Mesenchymal stem cell (in vitro differentiated cells and primary cell): ENCODE measurements around the gene BLOC1S3.

Experiments used
- DNase-seq: peaks from one replicate; pipeline ENCODE4 v3.0.0-alpha.2; 2013
- H2AFZ ChIP-seq: one replicate; pipeline ENCODE4 v1.6.1; 2013; ENCODE audit warnings: low read depth, mild to moderate bottlenecking, control low read depth, inconsistent platforms, low read length, moderate library complexity
- H2AK5ac ChIP-seq: 2 replicates; pipeline ENCODE4 v1.6.1; 2013; ENCODE audit warnings: low read length, moderate library complexity, mild to moderate bottlenecking, inconsistent platforms; ENCODE audit not compliant: severe bottlenecking
- H2BK120ac ChIP-seq: one replicate; pipeline ENCODE4 v1.6.1; 2013; ENCODE audit warnings: low read depth, mild to moderate bottlenecking, inconsistent platforms, low read length, moderate library complexity
- H2BK12ac ChIP-seq, 2 experiments: one replicate each; pipeline ENCODE4 v1.6.1; 2013; ENCODE audit warnings: inconsistent platforms in 2 of 2, low read length in 2 of 2, mild to moderate bottlenecking in 2 of 2, moderate library complexity in 2 of 2, control low read depth in 1 of 2
- H2BK15ac ChIP-seq: one replicate; pipeline ENCODE4 v1.6.1; 2013; ENCODE audit warnings: mild to moderate bottlenecking, low read depth, inconsistent platforms; ENCODE audit not compliant: poor library complexity, severe bottlenecking
- H2BK5ac ChIP-seq: 2 replicates; pipeline ENCODE4 v1.6.1; 2013; ENCODE audit warnings: low read depth, mild to moderate bottlenecking, low read length, control low read depth, inconsistent platforms; ENCODE audit not compliant: poor library complexity, severe bottlenecking
- H3K14ac ChIP-seq, 2 experiments: one replicate each; pipeline ENCODE4 v1.6.1; 2013; ENCODE audit warnings: inconsistent platforms in 2 of 2, low read length in 2 of 2, control low read depth in 1 of 2, mild to moderate bottlenecking in 1 of 2, moderate library complexity in 1 of 2
- H3K18ac ChIP-seq, 2 experiments: one replicate each; pipeline ENCODE4 v1.6.1; 2013; ENCODE audit warnings: inconsistent platforms in 2 of 2, low read length in 2 of 2, control low read depth in 1 of 2, low read depth in 1 of 2, mild to moderate bottlenecking in 1 of 2
- H3K23ac ChIP-seq, 2 experiments: one replicate each; pipeline ENCODE4 v1.6.1; 2013; ENCODE audit warnings: inconsistent platforms in 2 of 2, low read length in 2 of 2, mild to moderate bottlenecking in 2 of 2, moderate library complexity in 2 of 2, control low read depth in 1 of 2
- H3K27ac ChIP-seq: 2 replicates; pipeline ENCODE4 v1.5.1; 2013; ENCODE audit warnings: mild to moderate bottlenecking, moderate library complexity, low read length, control low read depth, inconsistent platforms; ENCODE audit not compliant: poor library complexity, severe bottlenecking
- H3K27me3 ChIP-seq, 2 experiments: 2 replicates each; pipeline versions ENCODE4 v1.6.1 to v1.7.0; 2013; ENCODE audit warnings: low read length in 2 of 2, mild to moderate bottlenecking in 2 of 2, moderate library complexity in 2 of 2, control low read depth in 1 of 2, inconsistent platforms in 1 of 2; ENCODE audit not compliant: control insufficient read depth in 1 of 2, insufficient read depth in 1 of 2
- H3K36me3 ChIP-seq, 2 experiments: 2 replicates each; pipeline versions ENCODE4 v1.6.1 to v1.7.0; 2013; ENCODE audit warnings: low read length in 2 of 2, control low read depth in 1 of 2, inconsistent platforms in 1 of 2, low read depth in 1 of 2, mild to moderate bottlenecking in 1 of 2; ENCODE audit not compliant: insufficient read depth in 2 of 2, control insufficient read depth in 1 of 2
- H3K4ac ChIP-seq, 2 experiments: one replicate each; pipeline ENCODE4 v1.6.1; 2013; ENCODE audit warnings: inconsistent platforms in 2 of 2, low read length in 2 of 2, mild to moderate bottlenecking in 2 of 2, moderate library complexity in 2 of 2, control low read depth in 1 of 2, low read depth in 1 of 2
- H3K4me1 ChIP-seq: 2 replicates; pipeline ENCODE4 v1.6.1; 2013; ENCODE audit warnings: low read depth, low read length, control low read depth; ENCODE audit not compliant: control insufficient read depth, insufficient read depth
- H3K4me2 ChIP-seq: 2 replicates; pipeline ENCODE4 v1.6.1; 2013; ENCODE audit warnings: low read length, mild to moderate bottlenecking, inconsistent platforms; ENCODE audit not compliant: poor library complexity, severe bottlenecking
- H3K4me3 ChIP-seq, 2 experiments: 2 replicates each; pipeline versions ENCODE4 v1.5.1 to v1.7.0; 2013; ENCODE audit warnings: low read length in 2 of 2, mild to moderate bottlenecking in 2 of 2, control low read depth in 1 of 2, low read depth in 1 of 2; ENCODE audit not compliant: insufficient read depth in 1 of 2
- H3K79me1 ChIP-seq: replicated peaks from 2 replicates; pipeline ENCODE4 v1.6.1; 2013; ENCODE audit warnings: mild to moderate bottlenecking, control low read depth, low read length, inconsistent platforms; ENCODE audit not compliant: poor library complexity, severe bottlenecking
- H3K9ac ChIP-seq: 2 replicates; pipeline ENCODE4 v1.7.0; 2013; ENCODE audit warnings: mild to moderate bottlenecking, low read length, moderate library complexity
- H3K9me3 ChIP-seq: 2 replicates; pipeline ENCODE4 v1.7.0; 2013; ENCODE audit warnings: mild to moderate bottlenecking, low read length; ENCODE audit not compliant: control insufficient read depth
- H4K8ac ChIP-seq: one replicate; pipeline ENCODE4 v1.6.1; 2013; ENCODE audit warnings: inconsistent platforms, mild to moderate bottlenecking, low read length, moderate library complexity
- H4K91ac ChIP-seq: one replicate; pipeline ENCODE4 v1.6.1; 2013; ENCODE audit warnings: mild to moderate bottlenecking, low read length, inconsistent platforms
- WGBS: methylation state at CpG from one replicate; pipeline ENCODE4 v1.1.7; 2013; ENCODE audit warnings: mixed read lengths; 5-methylcytosine and 5-hydroxymethylcytosine counted together

BLOC1S3 gene

DNA sequence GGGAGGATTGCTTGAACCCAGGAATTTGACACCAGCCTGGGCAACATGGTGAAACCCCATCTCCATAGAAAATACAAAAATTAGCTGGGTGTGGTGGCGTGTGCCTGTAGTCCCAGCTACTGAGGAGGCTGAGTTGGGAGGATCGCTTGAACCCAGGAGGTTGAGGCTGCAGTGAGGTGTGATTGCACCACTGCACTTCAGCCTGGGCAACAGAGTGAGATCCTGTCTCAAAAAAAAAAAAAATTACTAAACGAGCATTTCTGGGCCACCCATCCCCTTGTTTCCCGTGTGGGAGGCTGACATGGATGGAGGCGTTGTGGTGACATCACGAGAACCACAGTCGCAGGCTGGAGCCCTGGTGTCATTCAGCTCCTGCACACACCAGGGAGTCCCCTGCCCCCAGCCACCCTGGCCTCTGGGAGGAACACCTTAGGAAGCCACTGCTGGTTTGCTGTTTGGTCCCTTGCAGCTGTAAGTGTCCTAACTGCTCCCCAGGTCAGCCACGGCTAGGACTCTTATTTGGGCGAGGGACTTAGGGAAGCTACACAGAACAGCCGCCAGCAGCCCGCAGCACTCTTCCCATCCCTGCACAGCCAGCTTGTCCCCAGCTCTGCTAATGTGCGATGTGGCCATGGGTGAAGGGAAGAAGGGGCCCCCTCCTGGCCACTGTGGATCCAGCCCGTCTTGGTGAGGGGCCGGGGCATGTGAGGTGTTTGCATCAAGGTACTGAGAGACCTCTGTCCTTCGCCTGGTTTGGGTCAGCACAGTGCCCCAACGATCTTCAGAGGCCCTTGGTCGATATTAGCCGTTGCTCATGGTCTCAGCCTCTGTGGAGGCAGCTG is 30.5 kb upstream of the BLOC1S3 start:
- H2BK5ac ChIP-seq: no peak overlapping the region
- no peak overlapping the region for H4K91ac ChIP-seq
- no peak overlapping the region for H2AFZ ChIP-seq
- peaks cover 36 to 84% of the 10 kb centered on the region in 2 experiments for H3K36me3 ChIP-seq
- H3K79me1 ChIP-seq: peaks cover 9% of the 10 kb centered on the region
- no peak overlapping the region for H2BK120ac ChIP-seq
- H3K9me3 ChIP-seq: peaks cover 2% of the 10 kb centered on the region
- no peak overlapping the region for H2BK12ac ChIP-seq
- no peak overlapping the region for H2BK15ac ChIP-seq
- H3K4me3 ChIP-seq: no peak overlapping the region
- H3K4ac ChIP-seq: no peak overlapping the region
- no peak overlapping the region for H3K18ac ChIP-seq
- no peak overlapping the region for H2AK5ac ChIP-seq
- H3K27ac ChIP-seq: no peak overlapping the region
- WGBS: 85% methylated on average over 17 of the region's 18 CpGs
- no peak overlapping the region for H3K9ac ChIP-seq
- no peak for DNase-seq
- peaks cover 3 to 16% of the 10 kb centered on the region in 2 experiments for H3K27me3 ChIP-seq
- H4K8ac ChIP-seq: no peak overlapping the region
- H3K4me2 ChIP-seq: no peak overlapping the region
- H3K23ac ChIP-seq: no peak overlapping the region
- H3K14ac ChIP-seq: no peak overlapping the region
- peaks cover 8% of the 10 kb centered on the region for H3K4me1 ChIP-seq

DNA sequence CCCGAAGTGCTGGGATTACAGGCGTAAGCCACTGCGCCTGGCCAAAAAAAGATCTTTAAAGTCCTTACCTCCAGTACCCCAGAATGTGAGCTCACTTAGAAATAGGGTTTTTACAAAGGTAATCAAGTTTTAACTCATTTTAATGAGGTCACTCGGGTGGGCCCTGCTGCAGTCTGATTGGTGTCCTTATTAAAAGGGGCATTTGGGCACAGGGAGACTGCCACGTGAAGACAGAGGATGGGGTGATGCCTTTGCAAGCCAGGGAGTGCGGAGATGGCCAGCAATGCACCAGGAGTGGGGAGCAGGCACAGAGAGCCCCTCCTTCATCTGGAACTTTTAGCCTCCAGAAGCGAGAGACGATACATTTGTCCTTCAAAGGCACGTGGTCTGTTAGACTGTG is 29.5 kb upstream of the BLOC1S3 start:
- Histone ChIP-seq H3K23ac (no peak overlapping the region), H2AFZ (no peak overlapping the region), H4K91ac (no peak overlapping the region), H3K4me2 (no peak overlapping the region), H3K79me1 (peaks cover 6% of the 10 kb centered on the region), H3K4me3 (no peak overlapping the region), H3K14ac (no peak overlapping the region), H4K8ac (no peak overlapping the region), H2BK5ac (no peak overlapping the region), H3K9ac (no peak overlapping the region), H2BK12ac (no peak overlapping the region), H3K9me3 (peaks cover 2% of the 10 kb centered on the region), H2BK120ac (no peak overlapping the region), H2BK15ac (no peak overlapping the region), H3K18ac (no peak overlapping the region), H3K4me1 (peaks cover 19% of the 10 kb centered on the region), H3K4ac (no peak overlapping the region), H3K27me3 (peaks cover 7 to 24% of the 10 kb centered on the region in 2 experiments), H2AK5ac (no peak overlapping the region), H3K36me3 (peaks cover 35 to 84% of the 10 kb centered on the region in 2 experiments), H3K27ac (no peak overlapping the region)
- no peak for DNase-seq
- 92% methylated on average over 7 of the region's 9 CpGs for WGBS

DNA sequence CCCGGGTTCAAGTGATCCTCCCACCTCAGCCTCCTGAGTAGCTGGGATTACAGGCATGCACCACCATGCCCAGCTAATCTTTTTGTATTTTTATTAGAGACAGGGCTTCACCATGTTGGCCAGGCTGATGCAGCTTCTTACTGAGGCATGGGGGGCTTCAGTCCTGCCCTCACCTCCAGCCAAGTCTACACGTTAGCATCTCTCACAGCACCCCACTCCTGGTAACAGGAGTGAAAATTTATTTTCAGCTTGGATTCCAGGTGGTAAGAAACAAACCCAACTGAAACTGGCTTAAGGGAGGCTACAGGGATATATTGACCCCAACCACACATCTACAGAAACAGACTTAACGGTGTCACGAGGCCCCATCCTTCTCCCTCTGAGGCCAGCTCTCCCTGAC is 28.4 kb upstream of the BLOC1S3 start:
- no peak overlapping the region for H2BK12ac ChIP-seq
- WGBS: 96% methylated on average over 3 of the region's 4 CpGs

DNA sequence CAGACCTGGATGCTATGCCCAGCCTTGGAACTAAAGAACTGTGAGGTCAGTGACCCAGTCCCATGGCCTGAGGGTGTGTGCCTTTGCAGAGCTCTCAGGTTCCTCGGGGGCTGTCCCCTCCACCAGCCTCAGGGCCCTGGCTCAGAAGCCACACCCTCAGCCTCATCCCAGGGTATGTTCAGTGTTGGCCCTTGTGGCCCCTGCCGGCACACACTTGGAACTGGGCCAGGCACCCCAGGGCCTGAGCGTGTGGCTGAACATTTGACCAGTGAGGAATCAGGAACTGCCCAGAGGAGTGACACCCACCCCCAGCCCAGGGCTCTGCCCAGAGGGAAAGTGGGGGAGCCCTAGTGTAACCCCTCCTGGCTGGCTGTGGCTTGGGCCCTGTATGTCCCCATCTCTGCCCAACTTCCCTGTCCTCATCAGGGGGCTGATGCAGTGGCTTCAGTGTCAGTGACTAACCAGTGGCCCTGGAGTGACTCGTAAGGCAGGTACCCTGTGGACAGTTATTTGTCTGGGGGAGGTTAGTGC is 27.8 kb upstream of the BLOC1S3 start:
- no peaks in the 10 kb centered on the region for H3K79me1 ChIP-seq
- H3K27me3 ChIP-seq: peaks cover 16 to 28% of the 10 kb centered on the region in 2 experiments
- 88% methylated on average over 4 of the region's 4 CpGs for WGBS
- H2AK5ac ChIP-seq: no peak overlapping the region
- H3K36me3 ChIP-seq: peaks cover 25 to 67% of the 10 kb centered on the region in 2 experiments
- H3K9ac ChIP-seq: no peak overlapping the region
- H3K9me3 ChIP-seq: peaks cover 2% of the 10 kb centered on the region
- H2BK12ac ChIP-seq: no peak overlapping the region
- DNase-seq: no peak
- no peak overlapping the region for H3K4me2 ChIP-seq
- H3K23ac ChIP-seq: no peak overlapping the region
- H3K4me3 ChIP-seq: no peak overlapping the region
- H3K14ac ChIP-seq: no peak overlapping the region
- H4K8ac ChIP-seq: no peak overlapping the region
- H3K4ac ChIP-seq: no peak overlapping the region
- no peak overlapping the region for H2BK120ac ChIP-seq
- no peak overlapping the region for H3K27ac ChIP-seq
- no peak overlapping the region for H4K91ac ChIP-seq
- H2AFZ ChIP-seq: no peak overlapping the region
- H2BK15ac ChIP-seq: no peak overlapping the region
- H3K4me1 ChIP-seq: peaks cover 26% of the 10 kb centered on the region
- no peak overlapping the region for H3K18ac ChIP-seq
- H2BK5ac ChIP-seq: no peak overlapping the region

More for the DNA sequence above, 28.4 kb upstream of the BLOC1S3 start:
- no peak overlapping the region for H3K4me2 ChIP-seq
- no peak overlapping the region for H3K4ac ChIP-seq
- no peak overlapping the region for H3K9ac ChIP-seq
- H2BK5ac ChIP-seq: no peak overlapping the region
- H3K27me3 ChIP-seq: peaks cover 12 to 26% of the 10 kb centered on the region in 2 experiments
- H3K14ac ChIP-seq: no peak overlapping the region
- no peak overlapping the region for H3K27ac ChIP-seq
- no peak overlapping the region for H2BK15ac ChIP-seq
- H3K4me3 ChIP-seq: no peak overlapping the region
- H4K8ac ChIP-seq: no peak overlapping the region
- no peak overlapping the region for H3K23ac ChIP-seq
- H3K79me1 ChIP-seq: peaks cover 3% of the 10 kb centered on the region
- no peak overlapping the region for H2BK120ac ChIP-seq
- H2AFZ ChIP-seq: no peak overlapping the region
- no peak overlapping the region for H4K91ac ChIP-seq
- no peak overlapping the region for H2AK5ac ChIP-seq
- peaks cover 23% of the 10 kb centered on the region for H3K4me1 ChIP-seq
- no peak for DNase-seq
- peaks cover 28 to 74% of the 10 kb centered on the region in 2 experiments for H3K36me3 ChIP-seq
- H3K9me3 ChIP-seq: peaks cover 2% of the 10 kb centered on the region
- no peak overlapping the region for H3K18ac ChIP-seq
